HPDE6-E6E7 (cell line): ENCODE measurements around the gene KCNMB3.
A peak's percentile ranks its signal among the peaks of the same experiment; 100 is the strongest.
"Not testable (repeated sequence)": the region's sequence is repeated elsewhere in the genome, so short reads cannot be mapped to it uniquely, and the experiment has no call there.

Experiments used
- DNase-seq: peaks from one replicate; pipeline ENCODE4 v3.0.0; 2011; ENCODE audit warnings: missing footprints; ENCODE audit errors: extremely low spot score

The KCNMB3 gene

GRCh38 chr3:179264449-179264848 is 13.5 kb upstream of the KCNMB3 start:
- DNase-seq: no peak

GRCh38 chr3:179263134-179263533 is 12.2 kb upstream of the KCNMB3 start:
- DNase-seq: no peak

- peak; percentile 64 for DNase-seq
Observed at GRCh38 chr3:179260949-179261765, 10.2 kb upstream of the KCNMB3 start.

- not testable (repeated sequence) for DNase-seq
Observed at GRCh38 chr3:179259959-179260756, 9.2 kb upstream of the KCNMB3 start.

GRCh38 chr3:179258820-179259219 is 7.9 kb upstream of the KCNMB3 start:
- no peak for DNase-seq

- DNase-seq: not testable (repeated sequence)
Observed at GRCh38 chr3:179257742-179258141, 6.8 kb upstream of the KCNMB3 start.

- no peak for DNase-seq
Observed at GRCh38 chr3:179256813-179257212, 5.9 kb upstream of the KCNMB3 start.

GRCh38 chr3:179247289-179248015 is 3.5 kb downstream of the KCNMB3 start:
- no peak for DNase-seq

- no peak for DNase-seq
Observed at GRCh38 chr3:179244878-179245277, 6.0 kb downstream of the KCNMB3 start.

- DNase-seq: not testable (repeated sequence)
Observed at GRCh38 chr3:179242859-179243258, 8.1 kb downstream of the KCNMB3 start.

GRCh38 chr3:179240299-179240698 is 10.6 kb downstream of the KCNMB3 start:
- not testable (repeated sequence) for DNase-seq

- no peak for DNase-seq
Observed at GRCh38 chr3:179236669-179237301, 14.1 kb downstream of the KCNMB3 start.

- no peak for DNase-seq
Observed at GRCh38 chr3:179234199-179234598, 16.7 kb downstream of the KCNMB3 start.

GRCh38 chr3:179233043-179233442 is 17.9 kb downstream of the KCNMB3 start:
- DNase-seq: no peak

- no peak for DNase-seq
Observed at GRCh38 chr3:179229177-179229576, 21.7 kb downstream of the KCNMB3 start.

GRCh38 chr3:179227349-179227748 is 23.6 kb downstream of the KCNMB3 start:
- peak; percentile 22 for DNase-seq

- DNase-seq: no peak
Observed at GRCh38 chr3:179224584-179224983, 26.3 kb downstream of the KCNMB3 start.

GRCh38 chr3:179223548-179223947 is 27.4 kb downstream of the KCNMB3 start:
- DNase-seq: no peak

- not testable (repeated sequence) for DNase-seq
Observed at GRCh38 chr3:179218213-179218612, 32.7 kb downstream of the KCNMB3 start.

- not testable (repeated sequence) for DNase-seq
Observed at GRCh38 chr3:179215550-179215949, 35.4 kb downstream of the KCNMB3 start.

GRCh38 chr3:179200790-179201189 is 50.1 kb downstream of the KCNMB3 start:
- no peak for DNase-seq

GRCh38 chr3:179196700-179197099 is 54.2 kb downstream of the KCNMB3 start:
- DNase-seq: no peak
